Posterior cingulate gyrus (tissue), 11 donors: ENCODE results near the gene MMP27.
A peak's percentile ranks its signal among the peaks of the same experiment; 100 is the strongest.

Experiments used
- DNase-seq, 10 donors: peaks; one replicate each; pipeline versions ENCODE4 v3.0.0 to v3.0.0-alpha.2; 2020 to 2021; ENCODE audit warnings: mixed read lengths in 3 of 10
- intact Hi-C: fragments of 100-400 bp; cut with DNase I; formaldehyde crosslinking; loops from one replicate; pipeline ENCODE4 v1.15.1; 2023

The MMP27 gene

DNA sequence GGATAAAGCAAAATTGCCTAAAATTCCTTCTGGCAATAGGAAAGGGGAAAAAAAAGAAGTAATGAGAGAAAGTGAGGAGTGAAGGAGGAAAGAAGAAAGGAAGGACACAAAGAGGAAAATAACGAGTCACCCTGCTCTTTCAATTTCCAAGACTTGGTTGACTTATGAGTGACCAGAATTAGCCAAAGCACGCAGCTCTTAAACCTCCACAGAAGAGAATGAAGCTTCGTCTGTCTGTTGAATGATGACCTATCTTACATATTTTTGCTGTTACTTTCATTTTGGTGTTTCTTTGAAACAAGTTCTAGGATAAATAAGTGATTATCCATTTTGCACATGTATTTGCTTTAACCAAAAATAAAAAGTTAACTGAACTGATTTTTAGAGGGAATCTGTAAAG lies 728 bp downstream of the MMP27 start:
- intact Hi-C loops = no loop called here
- DNase-seq = no peak

DNA sequence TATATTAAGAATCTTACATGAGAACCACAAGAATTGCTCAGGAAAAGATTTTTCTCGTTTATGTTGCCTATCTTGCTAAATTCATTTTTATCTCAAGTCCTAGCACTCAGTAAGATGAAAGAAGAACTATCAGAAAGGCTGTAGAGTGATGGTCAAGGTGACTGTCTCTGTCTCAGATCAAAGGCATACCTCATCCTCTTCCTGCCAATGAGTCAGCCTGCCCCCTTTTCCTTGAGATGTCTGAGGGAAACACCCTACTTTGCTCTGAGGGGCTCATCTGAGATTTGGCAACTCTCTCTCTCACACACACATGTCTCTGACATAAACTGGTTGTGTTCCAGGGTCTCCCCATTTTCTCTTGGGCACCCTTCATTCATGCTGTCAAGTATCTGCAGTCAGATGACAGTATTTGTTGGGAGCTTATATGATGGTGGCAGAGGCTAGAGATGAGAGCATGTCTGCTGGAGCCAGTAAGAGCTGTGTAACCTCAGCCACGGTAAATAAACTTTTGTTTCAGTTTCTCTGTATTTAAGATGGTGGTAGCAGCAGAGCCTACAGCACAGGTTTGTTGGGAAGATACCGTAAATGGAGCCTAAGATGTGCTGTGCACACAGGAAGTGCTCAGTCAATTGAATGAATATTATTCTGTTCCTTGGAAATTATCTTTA lies 1.6 kb downstream of the MMP27 start:
- intact Hi-C loops = no loop called here
- no peak for DNase-seq

DNA sequence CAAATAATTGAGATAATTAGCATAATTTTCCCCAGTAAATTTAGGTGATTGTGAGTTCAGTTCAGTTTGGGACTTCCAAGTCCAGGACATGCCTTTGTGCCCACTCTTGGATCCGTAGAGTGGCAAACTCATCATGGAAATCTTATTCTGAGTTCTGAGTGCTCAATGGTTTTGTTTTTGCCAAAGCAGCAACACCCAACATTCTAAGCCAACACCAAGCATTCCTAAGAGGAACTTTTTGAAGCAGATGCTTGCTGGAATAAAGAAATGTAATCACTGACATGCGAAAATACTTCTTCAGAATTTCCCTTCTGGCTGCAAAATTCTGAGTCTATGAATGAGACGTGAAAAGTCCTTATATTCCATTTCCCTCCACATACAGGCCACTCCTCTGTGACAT lies 10.4 kb downstream of the MMP27 start:
- intact Hi-C loops = no loop called here
- DNase-seq = no peak

DNA sequence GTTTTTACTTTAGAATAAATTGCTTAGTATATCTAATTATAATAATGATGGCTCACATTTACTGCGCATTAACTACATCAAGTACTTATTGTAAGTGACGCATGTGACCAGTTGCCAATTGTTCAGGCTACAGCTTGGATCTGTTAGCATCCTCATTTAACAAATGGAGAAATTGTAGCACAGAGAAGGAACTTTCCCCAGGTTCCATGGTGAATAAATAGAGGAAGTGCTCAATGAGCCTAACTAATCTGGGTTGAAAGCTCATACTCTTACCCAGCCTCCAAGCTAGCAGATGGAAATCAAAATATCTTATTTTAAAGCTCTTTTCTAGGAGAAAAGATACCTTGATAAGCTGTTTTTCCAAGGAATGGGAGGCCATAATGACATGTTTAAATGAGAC lies 19.8 kb downstream of the MMP27 start:
- intact Hi-C loops = no loop called here
- DNase-seq = no peak

DNA sequence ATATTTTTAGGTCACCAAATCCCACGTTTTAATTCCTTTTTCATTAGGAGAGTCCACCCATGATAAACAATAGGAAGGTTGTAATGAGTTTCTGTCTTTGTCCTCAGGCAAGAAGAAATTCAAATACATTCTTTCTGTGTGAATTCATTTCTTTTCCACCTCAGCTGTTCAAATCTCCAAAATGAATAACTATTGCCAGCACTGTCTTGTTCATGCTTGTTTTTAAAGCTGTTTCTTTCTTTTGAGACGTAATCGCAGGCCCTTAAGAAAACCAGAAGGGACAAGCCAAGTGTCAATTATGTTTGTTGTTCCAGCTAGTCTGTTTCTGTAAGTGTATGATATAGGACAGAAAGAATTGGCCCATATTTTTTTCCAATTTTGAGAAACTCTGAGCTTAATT lies 20.2 kb downstream of the MMP27 start:
- intact Hi-C loops = no loop called here
- DNase-seq = no peak

DNA sequence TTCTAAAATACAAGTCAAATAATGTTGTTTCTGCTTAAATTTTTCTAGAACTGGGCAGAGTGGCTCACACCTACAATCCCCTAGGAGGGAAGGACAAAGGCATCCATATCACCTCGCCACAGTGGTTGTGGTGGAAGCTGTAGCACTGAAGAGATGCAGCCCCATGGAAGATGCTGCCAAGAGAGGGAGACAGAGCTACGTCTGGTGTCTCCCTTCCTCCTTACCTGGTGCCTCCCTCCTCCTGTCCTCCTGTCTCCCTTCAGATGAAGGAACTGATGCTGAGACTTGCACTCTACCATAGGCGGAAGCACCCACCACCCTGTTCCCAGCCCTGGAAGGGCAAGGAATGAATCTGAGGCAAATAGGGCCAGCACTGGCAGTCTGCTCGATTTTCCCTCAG lies 22.3 kb downstream of the MMP27 start:
- intact Hi-C loops = no loop called here
- no peak for DNase-seq

DNA sequence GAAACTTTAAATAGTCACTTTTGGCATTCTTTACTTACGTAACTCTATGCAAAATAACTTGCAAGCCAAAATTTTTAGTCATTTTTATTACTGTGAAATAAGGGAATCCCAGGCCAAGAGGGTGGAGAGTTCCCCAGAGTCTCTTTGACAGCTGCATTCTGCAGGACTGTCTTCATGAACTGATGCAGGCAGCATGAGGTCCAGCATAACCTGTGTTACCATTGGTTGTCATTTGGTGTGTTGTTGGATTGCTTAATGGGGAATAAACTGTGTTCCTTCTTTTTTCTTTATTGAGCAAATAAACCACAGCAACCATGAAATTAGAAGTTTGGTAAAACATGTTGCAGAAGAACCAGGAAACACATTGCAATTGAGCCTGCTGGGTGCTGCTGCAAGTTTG lies 24.6 kb downstream of the MMP27 start:
- DNase-seq = no peak
- intact Hi-C loops = no loop called here

DNA sequence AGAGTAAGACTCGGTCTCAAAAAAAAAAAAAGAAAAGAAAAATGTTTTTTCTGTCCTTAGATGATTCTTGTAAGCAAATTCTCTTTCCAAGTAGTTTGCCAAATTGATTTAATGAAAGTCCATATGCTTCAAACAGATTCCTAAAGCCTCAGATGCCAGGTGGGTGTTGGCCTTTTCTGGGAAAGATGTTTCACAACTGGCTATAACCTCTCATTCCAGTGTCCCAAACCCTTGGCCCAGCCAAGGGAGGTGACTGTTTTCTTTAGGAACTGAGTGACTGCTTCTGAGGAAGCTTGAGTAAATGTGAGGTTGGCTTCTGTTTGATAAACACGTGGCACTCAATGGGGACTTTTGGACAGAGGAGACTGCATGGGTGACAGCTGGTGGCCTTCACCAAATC lies 27.5 kb downstream of the MMP27 start:
- intact Hi-C loops = no loop called here
- no peak for DNase-seq

DNA sequence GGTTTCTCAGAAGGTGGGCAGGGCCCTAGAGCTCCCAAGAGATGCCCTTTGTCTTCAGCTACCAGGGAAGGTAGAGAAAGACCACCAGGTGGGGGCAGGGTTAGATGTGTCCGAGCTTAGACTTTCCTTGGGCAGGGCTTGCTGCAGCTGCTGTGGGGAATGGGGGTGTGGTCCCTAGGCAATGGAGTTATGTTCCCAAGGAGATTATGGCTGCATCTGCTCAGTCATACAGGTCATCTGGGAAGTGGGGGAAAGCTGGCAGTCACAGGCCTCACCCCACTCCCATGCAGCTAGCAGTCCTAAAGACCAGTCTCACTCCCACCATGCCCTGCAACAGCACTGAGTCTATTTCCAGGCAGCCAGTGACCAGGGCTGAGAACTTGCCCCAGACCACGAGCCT lies 29.5 kb downstream of the MMP27 start:
- DNase-seq = no peak
- intact Hi-C loops = no loop called here

DNA sequence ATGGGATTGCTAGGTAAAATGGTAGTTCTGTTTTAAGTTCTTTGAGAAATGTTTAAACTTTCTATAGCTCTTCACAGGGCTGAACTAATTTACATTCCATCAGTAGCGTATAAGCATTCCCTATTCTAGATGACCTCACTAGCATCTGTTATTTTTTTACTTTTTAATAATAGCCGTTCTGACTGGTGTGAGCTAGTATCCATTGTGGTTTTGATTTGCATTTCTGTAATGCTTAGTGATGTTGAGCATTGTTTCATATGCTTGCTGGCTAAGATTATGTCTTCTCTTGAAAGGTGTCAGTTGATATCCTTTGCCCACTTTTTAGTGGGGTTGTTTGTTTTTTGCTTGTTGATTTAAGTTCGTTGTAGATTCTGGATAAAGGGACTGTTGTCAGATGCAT lies 35.9 kb downstream of the MMP27 start:
- no peak for DNase-seq
- intact Hi-C loops = loop anchor here (5.0 kb wide), 1 partner anchor 382 kb away; no protein-coding TSS in a partner anchor

DNA sequence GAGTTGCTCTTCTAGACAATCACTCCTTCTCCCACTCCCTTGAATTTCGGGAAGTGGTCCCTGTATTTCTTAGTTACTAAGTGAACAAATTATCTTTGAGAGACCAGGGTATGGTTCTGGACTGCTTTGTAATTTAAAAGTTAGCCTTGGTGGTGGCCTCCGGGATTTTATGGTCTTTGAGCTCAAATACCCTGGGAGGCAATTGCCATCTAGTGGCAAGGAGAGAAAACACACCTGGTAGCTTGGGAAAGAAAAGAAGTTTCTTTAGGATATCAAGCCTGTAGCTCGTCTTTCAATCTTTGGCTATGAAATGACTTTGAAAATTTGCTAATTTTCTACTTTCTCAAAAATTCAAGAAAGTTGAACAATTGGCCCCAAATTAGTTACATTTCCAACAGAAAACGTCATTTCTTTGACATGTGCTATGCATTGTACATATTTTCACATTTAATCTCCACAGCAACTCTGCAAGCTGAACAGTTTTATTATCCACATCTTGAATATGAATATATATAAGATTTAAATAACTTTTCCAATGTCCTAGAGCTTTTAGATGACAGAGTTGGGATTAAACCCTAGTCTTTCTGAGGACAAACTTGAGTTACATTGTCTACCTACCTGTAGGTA lies 39.1 kb downstream of the MMP27 start:
- intact Hi-C loops = loop anchor here (1.0 to 5.0 kb wide), 2 partner anchors 325 to 379 kb away; no protein-coding TSS in a partner anchor
- peak in 1 of 10 donors; percentile 17 for DNase-seq

DNA sequence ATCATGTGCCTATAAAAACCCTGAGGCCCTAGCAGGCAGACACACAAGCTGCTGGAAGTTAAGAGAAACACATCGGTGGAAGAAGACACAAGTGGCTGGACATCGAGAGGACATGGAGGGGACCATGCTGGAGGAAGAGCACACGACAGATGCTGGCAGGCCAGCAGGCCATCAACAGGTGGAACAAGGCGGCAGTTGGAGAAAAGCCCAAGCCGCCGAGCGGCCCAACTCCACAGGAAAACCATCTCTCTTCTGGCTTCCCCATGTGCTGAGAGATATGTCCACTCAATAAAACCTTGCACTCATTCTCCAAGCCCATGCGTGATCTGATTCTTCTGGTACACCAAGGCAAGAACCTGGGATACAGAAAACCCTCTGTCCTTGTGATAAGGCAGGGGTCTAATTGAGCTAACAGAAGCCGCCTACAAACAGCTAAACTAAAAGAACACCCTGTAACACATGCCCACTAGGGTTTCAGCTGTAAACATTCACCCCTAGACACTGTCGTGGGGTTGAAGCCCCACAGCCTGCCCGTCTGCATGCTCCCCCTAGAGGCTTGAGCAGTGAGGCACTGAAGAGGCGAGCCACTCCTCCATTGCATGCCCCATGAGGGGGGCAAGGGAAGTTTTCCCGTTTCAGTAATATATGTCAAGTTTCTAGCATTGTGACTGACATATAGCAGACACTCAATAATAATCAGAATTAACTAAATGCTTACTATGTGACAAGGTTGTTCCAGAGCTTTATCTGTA lies 41.4 kb downstream of the MMP27 start:
- intact Hi-C loops = no loop called here
- DNase-seq = peak in 1 of 10 donors; percentile 59

DNA sequence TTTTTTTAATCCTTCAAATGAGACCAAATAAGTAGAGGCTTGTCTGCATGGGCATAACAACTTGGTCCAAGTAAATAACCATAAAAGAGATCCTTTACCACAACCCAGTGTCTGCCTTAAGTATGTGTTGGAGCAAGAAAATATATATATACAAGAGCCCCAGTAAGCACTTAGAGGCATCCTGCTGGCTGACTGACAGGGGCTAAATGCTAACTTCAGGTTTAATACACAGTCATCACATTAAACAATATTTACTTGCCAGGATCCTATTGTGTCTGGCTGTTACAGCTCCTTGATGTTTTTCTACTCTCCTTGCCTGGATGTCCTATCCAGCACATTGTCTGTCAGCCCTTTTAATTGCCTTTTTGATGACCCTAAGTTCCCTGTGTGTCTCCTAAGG lies 43.0 kb downstream of the MMP27 start:
- intact Hi-C loops = no loop called here
- DNase-seq = no peak

DNA sequence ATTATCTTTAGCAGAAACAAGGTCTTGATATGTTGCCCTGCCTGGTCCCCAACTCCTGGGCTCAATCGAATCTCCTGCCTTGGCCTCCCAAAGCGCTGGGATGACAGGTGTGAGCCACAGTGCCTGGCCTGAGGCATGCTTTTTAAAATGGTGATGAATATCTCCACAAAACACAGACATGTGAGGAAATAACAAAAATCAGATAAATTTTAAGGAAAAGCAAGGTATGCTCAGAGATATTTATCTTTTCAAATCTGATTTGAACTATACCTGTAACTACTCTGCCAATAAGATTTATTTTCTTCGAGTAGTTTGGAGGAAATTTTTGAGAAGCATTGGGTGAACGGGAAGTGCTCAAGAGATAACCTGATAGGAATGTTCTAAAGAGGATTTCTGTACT lies 44.5 kb downstream of the MMP27 start:
- DNase-seq = no peak
- intact Hi-C loops = no loop called here

DNA sequence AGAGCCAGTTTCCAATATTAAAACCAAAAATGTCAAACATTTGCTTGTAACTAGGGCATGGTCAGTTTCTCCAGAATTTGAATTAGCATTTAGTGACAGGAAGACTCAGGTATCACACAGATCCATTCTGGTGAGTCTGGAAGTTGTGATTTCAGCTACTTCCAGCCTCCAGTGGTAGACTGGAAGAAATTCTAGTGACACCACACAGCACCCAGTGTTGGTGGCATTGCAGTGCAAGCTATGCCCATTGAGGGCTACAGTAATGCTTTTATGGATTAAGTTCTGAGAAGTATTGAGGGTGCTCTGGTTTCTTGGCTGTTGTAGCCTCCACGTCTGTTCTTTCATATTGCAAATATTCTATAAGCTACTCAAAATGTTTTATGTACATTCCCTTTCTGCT lies 49.0 kb downstream of the MMP27 start:
- intact Hi-C loops = no loop called here
- DNase-seq = no peak

DNA sequence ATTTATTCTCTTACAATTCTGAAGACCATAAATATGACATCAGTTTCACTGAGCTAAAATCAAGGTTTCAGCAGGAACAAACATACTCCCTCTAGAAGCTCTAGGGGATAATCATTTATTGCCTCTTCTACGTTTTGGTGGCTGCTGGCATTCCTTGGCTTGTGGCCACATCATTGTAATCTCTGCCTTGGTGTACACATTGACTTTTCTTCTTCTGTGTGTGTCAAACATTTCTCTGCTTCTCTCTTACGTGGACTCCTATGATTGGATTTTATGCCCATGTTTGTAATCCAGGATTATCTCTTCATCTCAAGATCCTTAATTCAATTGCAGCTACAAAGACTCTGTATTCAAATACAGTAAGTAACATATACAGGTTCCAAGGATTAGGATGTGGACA lies 50.0 kb downstream of the MMP27 start:
- intact Hi-C loops = no loop called here
- no peak for DNase-seq

DNA sequence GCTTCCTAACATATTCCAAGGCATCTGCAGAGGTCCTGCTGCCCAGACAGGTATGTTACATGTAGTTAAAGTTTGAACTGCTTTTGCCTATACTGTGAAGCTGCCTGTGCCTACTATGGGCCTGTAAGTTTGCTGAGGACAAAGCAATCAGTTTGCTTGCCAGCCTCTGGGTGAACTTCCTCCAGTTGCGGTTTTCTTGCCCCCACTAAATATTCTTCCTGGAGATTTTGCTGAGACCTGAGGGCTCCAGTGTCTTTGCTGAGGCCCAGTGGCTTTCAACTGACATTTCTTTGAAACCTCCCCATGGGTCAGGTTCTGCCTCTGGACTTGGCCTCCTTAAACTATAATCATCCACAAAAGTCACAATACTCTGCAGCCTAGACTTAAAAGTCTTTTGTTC lies 50.8 kb downstream of the MMP27 start:
- intact Hi-C loops = no loop called here
- DNase-seq = no peak

DNA sequence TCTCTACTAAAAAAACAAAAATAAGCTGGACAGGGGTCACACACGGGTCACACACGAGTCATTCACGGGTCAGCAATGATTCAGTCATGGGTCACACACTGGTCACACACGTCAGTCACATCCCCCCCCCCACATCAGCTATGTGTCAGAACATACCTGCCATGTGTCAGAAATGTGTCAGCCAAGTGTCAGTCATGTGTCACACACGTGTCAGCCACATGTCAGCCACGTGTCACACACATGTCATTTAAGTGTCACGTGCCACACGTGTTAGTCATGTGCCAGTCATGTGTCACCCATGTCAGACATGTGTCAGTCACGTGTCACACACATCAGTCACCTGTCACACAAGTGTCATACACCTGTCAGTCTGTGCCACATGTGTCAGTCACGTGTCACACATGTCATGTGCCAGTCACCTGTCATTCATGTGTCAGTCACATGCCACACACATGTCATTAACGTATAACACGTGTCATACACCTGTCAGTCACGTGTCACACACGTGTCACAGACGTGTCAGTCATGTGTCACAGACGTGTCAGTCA lies 51.8 kb downstream of the MMP27 start:
- no peak for DNase-seq
- intact Hi-C loops = no loop called here

DNA sequence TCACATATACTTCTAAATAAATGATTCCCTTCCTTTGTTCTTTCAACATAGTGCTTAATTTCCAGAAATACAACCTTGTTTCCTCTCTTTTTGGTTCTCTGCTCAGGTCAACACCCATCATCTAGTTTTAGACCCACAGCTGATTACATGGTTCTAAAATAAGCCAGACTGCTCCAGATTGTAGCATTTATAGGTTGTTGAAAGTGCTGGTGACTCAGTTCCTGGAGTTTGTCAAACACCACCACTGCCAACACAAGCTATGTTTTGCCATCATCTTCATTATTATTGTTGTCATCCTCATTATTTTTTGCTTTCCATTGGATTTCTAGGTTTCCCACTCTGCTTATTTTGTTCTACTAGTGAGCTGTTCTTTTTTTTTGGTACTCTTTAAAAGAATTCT lies 58.1 kb downstream of the MMP27 start:
- intact Hi-C loops = no loop called here
- no peak for DNase-seq

DNA sequence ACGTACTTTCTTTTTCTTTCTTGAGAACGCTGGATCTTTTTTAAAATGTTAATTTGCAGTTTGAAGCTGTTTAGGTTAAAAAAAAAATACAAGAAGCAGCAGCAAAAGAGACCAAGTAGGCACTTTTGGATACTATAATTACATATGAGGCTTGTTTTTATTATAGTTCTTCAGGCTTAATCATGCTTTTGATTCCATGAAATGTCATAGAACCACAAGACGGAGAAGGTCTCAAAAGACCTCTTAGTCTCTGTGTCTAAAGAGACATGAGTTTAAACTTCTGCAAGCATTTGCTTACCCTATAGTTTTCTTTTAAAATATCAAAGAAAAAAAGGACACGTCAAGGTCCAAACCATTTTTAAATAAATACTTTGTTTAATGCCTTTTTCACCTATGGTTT lies 61.6 kb downstream of the MMP27 start:
- no peak for DNase-seq
- intact Hi-C loops = no loop called here
